ENCODE data around the gene PPIL1.

DNA sequence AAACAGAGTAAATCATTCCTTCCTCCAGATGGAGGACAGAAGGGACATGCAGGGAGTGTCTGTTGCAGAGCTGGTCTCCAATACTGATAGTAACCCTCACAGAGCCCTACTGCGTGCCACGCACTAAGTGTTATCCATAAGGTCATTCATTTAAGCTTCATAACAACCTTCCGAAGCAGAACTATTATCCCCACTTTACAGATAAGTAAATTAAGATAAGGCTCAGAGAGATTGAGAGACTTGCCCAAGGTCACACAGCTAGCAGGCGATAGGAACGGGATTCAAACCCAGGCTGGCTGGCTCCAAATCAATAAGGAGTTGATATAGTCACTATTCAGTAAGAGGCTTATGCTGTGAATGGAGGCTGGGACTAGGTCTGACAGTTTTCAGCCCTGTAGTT, 66.0 kb downstream of the PPIL1 start:
- TF ChIP-seq, protein P1, sequence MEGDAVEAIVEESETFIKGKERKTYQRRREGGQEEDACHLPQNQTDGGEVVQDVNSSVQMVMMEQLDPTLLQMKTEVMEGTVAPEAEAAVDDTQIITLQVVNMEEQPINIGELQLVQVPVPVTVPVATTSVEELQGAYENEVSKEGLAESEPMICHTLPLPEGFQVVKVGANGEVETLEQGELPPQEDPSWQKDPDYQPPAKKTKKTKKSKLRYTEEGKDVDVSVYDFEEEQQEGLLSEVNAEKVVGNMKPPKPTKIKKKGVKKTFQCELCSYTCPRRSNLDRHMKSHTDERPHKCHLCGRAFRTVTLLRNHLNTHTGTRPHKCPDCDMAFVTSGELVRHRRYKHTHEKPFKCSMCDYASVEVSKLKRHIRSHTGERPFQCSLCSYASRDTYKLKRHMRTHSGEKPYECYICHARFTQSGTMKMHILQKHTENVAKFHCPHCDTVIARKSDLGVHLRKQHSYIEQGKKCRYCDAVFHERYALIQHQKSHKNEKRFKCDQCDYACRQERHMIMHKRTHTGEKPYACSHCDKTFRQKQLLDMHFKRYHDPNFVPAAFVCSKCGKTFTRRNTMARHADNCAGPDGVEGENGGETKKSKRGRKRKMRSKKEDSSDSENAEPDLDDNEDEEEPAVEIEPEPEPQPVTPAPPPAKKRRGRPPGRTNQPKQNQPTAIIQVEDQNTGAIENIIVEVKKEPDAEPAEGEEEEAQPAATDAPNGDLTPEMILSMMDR (tag by site-specific recombination; IDR thresholded peaks at IDR 0.05): no peak
- TF ChIP-seq, protein P2, sequence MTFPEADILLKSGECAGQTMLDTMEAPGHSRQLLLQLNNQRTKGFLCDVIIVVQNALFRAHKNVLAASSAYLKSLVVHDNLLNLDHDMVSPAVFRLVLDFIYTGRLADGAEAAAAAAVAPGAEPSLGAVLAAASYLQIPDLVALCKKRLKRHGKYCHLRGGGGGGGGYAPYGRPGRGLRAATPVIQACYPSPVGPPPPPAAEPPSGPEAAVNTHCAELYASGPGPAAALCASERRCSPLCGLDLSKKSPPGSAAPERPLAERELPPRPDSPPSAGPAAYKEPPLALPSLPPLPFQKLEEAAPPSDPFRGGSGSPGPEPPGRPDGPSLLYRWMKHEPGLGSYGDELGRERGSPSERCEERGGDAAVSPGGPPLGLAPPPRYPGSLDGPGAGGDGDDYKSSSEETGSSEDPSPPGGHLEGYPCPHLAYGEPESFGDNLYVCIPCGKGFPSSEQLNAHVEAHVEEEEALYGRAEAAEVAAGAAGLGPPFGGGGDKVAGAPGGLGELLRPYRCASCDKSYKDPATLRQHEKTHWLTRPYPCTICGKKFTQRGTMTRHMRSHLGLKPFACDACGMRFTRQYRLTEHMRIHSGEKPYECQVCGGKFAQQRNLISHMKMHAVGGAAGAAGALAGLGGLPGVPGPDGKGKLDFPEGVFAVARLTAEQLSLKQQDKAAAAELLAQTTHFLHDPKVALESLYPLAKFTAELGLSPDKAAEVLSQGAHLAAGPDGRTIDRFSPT (tag by site-specific recombination; IDR thresholded peaks at IDR 0.05): no peak
- TF ChIP-seq, protein P3, sequence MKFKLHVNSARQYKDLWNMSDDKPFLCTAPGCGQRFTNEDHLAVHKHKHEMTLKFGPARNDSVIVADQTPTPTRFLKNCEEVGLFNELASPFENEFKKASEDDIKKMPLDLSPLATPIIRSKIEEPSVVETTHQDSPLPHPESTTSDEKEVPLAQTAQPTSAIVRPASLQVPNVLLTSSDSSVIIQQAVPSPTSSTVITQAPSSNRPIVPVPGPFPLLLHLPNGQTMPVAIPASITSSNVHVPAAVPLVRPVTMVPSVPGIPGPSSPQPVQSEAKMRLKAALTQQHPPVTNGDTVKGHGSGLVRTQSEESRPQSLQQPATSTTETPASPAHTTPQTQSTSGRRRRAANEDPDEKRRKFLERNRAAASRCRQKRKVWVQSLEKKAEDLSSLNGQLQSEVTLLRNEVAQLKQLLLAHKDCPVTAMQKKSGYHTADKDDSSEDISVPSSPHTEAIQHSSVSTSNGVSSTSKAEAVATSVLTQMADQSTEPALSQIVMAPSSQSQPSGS (tag by site-specific recombination; IDR thresholded peaks at IDR 0.05; ENCODE audit: low read depth): no peak
- TF ChIP-seq ZNF629 (tag by site-specific recombination; IDR thresholded peaks at IDR 0.05) (no peak), ZNF10 (tag by site-specific recombination; IDR thresholded peaks at IDR 0.05) (no peak), GLIS2 (tag by site-specific recombination; IDR thresholded peaks at IDR 0.05) (no peak), ZNF654 (tag by site-specific recombination; IDR thresholded peaks at IDR 0.05; ENCODE audit: low read depth) (no peak), ZEB2 (tag by site-specific recombination; IDR thresholded peaks at IDR 0.05) (no peak), ZFP41 (tag by site-specific recombination; IDR thresholded peaks at IDR 0.05; ENCODE audit: borderline replicate concordance) (no peak), GLI4 (tag by site-specific recombination; IDR thresholded peaks at IDR 0.05) (no peak), ZNF660 (tag by site-specific recombination; IDR thresholded peaks at IDR 0.05) (no peak), KLF7 (tag by site-specific recombination; IDR thresholded peaks at IDR 0.05; ENCODE audit: borderline replicate concordance) (no peak), ZNF426 (tag by site-specific recombination; IDR thresholded peaks at IDR 0.05) (no peak)
- TF ChIP-seq, protein P4, sequence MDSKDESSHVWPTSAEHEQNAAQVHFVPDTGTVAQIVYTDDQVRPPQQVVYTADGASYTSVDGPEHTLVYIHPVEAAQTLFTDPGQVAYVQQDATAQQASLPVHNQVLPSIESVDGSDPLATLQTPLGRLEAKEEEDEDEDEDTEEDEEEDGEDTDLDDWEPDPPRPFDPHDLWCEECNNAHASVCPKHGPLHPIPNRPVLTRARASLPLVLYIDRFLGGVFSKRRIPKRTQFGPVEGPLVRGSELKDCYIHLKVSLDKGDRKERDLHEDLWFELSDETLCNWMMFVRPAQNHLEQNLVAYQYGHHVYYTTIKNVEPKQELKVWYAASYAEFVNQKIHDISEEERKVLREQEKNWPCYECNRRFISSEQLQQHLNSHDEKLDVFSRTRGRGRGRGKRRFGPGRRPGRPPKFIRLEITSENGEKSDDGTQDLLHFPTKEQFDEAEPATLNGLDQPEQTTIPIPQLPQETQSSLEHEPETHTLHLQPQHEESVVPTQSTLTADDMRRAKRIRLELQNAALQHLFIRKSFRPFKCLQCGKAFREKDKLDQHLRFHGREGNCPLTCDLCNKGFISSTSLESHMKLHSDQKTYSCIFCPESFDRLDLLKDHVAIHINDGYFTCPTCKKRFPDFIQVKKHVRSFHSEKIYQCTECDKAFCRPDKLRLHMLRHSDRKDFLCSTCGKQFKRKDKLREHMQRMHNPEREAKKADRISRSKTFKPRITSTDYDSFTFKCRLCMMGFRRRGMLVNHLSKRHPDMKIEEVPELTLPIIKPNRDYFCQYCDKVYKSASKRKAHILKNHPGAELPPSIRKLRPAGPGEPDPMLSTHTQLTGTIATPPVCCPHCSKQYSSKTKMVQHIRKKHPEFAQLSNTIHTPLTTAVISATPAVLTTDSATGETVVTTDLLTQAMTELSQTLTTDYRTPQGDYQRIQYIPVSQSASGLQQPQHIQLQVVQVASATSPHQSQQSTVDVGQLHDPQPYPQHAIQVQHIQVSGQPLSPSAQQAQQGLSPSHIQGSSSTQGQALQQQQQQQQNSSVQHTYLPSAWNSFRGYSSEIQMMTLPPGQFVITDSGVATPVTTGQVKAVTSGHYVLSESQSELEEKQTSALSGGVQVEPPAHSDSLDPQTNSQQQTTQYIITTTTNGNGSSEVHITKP (tag by site-specific recombination; IDR thresholded peaks at IDR 0.05): no peak

Data from HEK293 (cell line).